GM19099 (cell line): ENCODE results near the gene HRCT1.

Source experiments
- POLR2A ChIP-seq: IDR thresholded peaks from 3 replicates; pipeline ENCODE4 v1.6.1; 2011; ENCODE audit warnings: low read depth; ENCODE audit not compliant: insufficient read length; ENCODE audit errors: extremely low read depth

Gene HRCT1

DNA sequence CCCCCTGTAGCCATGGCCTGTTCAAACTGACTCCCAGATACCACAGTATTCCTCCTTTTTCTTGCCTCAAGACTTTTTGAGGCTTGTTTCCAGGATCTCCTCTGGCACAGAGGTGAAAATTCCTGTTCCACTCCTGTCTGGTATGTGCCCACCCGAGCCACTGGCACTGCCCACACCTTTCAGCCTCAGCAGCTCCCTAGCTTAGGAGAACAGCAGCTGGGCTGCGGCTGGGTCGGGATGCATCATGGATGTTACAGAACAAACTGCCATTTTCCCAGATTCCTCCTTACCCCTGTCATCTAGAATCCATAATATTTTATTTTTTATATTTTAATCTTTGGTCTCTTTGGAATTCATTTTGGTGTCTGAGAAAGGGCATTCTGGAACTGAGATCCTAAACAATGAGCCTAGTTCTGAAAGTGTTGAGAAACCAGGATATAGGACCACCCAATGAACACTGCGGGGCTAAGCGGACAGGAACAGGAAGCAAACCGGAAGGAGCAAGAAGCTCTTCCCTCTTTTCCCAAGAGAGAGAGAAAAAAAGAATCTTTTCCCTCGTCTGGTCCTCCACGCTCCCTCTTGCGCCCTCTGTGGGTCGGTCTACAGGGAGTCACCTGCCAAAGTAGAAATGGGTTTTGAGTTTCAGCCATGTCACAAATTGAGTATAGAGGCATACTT lies 39.5 kb downstream of the HRCT1 start:
- no peak for TF ChIP-seq POLR2A

GRCh38 chr9:35948451-35948850 lies 42.4 kb downstream of the HRCT1 start:
- no peak for TF ChIP-seq POLR2A

DNA sequence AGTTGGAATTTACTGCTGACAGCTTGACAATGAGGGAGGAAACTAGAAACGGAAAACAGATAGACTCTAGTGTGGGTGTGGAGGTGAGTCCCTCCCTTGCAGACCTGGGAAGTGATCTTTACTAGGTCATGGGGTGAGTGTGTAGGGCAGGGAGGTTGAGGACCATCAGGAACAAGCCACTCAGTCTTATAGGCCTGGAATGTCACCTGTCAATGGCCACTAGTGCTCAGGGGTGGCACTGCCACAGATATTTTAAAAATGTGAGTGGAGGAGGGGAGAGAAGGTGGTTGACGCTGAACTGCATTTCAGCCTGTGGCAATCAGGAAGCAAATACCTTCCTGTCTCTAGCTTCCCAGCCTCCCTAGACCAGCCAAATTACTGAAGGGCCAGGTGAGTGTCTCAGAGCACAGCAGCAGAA lies 42.9 kb downstream of the HRCT1 start:
- no peak for TF ChIP-seq POLR2A

GRCh38 chr9:35951736-35952135 lies 45.7 kb downstream of the HRCT1 start:
- no peak for TF ChIP-seq POLR2A

DNA sequence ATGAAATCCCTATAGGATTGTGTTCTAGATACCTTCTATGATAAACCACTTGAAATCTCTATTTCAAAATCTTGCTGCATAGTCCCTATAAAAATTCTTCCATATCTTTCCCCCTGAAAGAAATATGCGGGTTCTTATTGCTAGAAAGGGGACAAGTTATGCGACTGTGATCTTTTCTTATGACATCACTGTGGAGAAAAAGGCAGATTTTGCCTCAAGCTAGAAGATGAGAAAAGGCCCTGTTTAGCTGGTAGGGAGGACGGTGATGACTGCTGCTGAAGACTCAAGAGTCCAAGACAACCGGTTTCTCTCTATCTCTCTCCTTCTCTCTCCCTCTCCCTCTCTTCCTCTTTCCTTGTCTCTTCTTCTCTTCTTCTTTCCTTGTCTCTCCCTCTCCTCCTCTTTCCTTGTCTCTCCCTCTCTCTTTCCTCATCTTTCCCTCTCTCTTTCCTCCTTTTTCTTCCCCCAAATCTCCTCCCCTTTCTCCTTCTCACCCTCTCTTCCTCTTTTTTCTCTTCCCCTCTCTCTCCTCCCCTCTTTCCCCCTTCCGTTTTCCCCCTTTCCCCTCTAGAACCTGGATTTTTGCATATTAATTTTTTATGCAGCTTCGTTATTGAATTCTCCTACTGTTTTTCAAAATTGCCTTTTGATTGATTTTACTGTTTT lies 46.7 kb downstream of the HRCT1 start:
- TF ChIP-seq POLR2A = no peak

DNA sequence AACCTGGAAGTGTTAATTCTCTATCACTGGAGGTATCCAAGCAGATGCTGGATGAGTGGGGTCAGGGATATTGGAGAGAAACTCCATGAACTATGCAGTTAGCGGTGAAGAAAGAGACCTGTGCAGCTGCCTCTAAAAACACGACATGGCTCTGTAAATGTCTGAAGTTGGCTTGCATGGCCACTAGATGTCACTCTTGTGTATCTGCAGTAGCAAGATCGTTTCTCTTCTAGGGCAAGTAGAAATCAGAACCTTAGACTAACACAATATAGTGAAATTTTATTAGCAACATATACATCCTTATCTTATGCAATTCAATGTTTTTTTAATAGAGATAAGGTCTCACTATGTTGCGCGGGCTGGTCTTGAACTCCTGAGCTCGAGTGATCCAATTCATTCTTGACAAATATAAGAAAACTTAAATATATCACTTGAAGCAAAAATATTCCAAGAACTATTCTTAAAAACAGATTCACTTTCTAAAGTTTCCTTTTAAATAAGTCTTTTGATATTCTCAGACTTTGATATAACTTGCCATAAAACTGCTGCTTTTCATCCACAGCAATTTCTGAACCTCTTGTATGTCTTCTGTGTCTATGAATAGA lies 49.0 kb downstream of the HRCT1 start:
- TF ChIP-seq POLR2A = no peak

- no peak for TF ChIP-seq POLR2A
These were observed 50.6 kb downstream of the HRCT1 start for GRCh38 chr9:35956651-35957050.
